GM23248 (cell line): ENCODE data around the gene RTP4. TPM values are rescaled to one million over a fixed set of nuclear protein-coding genes. Genes with fewer than 3 reads are reported as not detected.

Experiments used
- DNase-seq: peaks from one replicate; pipeline ENCODE4 v3.0.0-alpha.2; 2015
- H2AFZ ChIP-seq: fragments of 200-600 bp; sonication (generic); 2 replicates; pipeline ENCODE4 v1.6.1; 2016; ENCODE audit warnings: antibody characterized with exemption
- H3F3A ChIP-seq: fragments of 200-600 bp; sonication (generic); 2 replicates; pipeline ENCODE4 v1.6.1; 2016; ENCODE audit warnings: mild to moderate bottlenecking, antibody characterized with exemption, mixed run types; ENCODE audit not compliant: insufficient read depth
- H3K27ac ChIP-seq: fragments of 200-600 bp; sonication (generic); 2 replicates; pipeline ENCODE4 v1.5.1; 2016; ENCODE audit warnings: mild to moderate bottlenecking
- H3K27me3 ChIP-seq: fragments of 200-600 bp; sonication (generic); replicated peaks from 2 replicates; pipeline ENCODE4 v1.6.1; 2016; ENCODE audit warnings: mild to moderate bottlenecking; ENCODE audit not compliant: insufficient read depth
- H3K36me3 ChIP-seq: fragments of 200-600 bp; sonication (generic); 2 replicates; pipeline ENCODE4 v1.6.1; 2016; ENCODE audit warnings: low read depth, mild to moderate bottlenecking
- H3K4me1 ChIP-seq: fragments of 200-600 bp; sonication (generic); 2 replicates; pipeline ENCODE4 v1.6.1; 2016; ENCODE audit warnings: mild to moderate bottlenecking; ENCODE audit not compliant: insufficient read depth
- H3K4me2 ChIP-seq: fragments of 200-600 bp; sonication (generic); one replicate; pipeline ENCODE4 v1.6.1; 2016; ENCODE audit warnings: mild to moderate bottlenecking; ENCODE audit not compliant: unreplicated experiment
- H3K4me3 ChIP-seq: fragments of 200-600 bp; sonication (generic); 2 replicates; pipeline ENCODE4 v1.5.1; 2016; ENCODE audit warnings: mild to moderate bottlenecking
- H3K79me2 ChIP-seq: fragments of 200-600 bp; sonication (generic); 2 replicates; pipeline ENCODE4 v1.6.1; 2016; ENCODE audit warnings: mild to moderate bottlenecking; ENCODE audit not compliant: insufficient read depth
- H3K9ac ChIP-seq: fragments of 200-600 bp; sonication (generic); 2 replicates; pipeline ENCODE4 v1.6.1; 2016; ENCODE audit warnings: mild to moderate bottlenecking
- H3K9me2 ChIP-seq: fragments of 200-600 bp; sonication (generic); 2 replicates; pipeline ENCODE4 v1.6.1; 2016; ENCODE audit warnings: mixed run types, mild to moderate bottlenecking, moderate library complexity; ENCODE audit not compliant: insufficient read depth
- H3K9me3 ChIP-seq: fragments of 200-600 bp; sonication (generic); one replicate; pipeline ENCODE4 v1.6.1; 2017; ENCODE audit warnings: low read depth
- H4K20me1 ChIP-seq: fragments of 200-600 bp; sonication (generic); 2 replicates; pipeline ENCODE4 v1.6.0; 2016; ENCODE audit not compliant: insufficient read depth
- EZH2 ChIP-seq: fragments of 200-600 bp; sonication (generic); IDR thresholded peaks from 2 replicates; pipeline ENCODE4 v1.6.1; 2018; ENCODE audit warnings: antibody characterized with exemption, mild to moderate bottlenecking; ENCODE audit not compliant: insufficient read depth, poor library complexity, severe bottlenecking
- EZH2phosphoT487 ChIP-seq: fragments of 200-600 bp; sonication (generic); IDR thresholded peaks from 2 replicates; pipeline ENCODE4 v1.6.1; 2018; ENCODE audit warnings: antibody characterized with exemption, moderate library complexity, mild to moderate bottlenecking, low read depth; ENCODE audit not compliant: insufficient read depth
- WGBS, 2 experiments: methylation state at CpG; one replicate each; pipeline ENCODE4 v1.1.6; 2015 to 2017; ENCODE audit warnings: low lambda C conversion rate in 2 of 2, low coverage in 1 of 2; ENCODE audit errors: missing lambda C conversion rate in 2 of 2; 5-methylcytosine and 5-hydroxymethylcytosine counted together
- in situ Hi-C: fragments of 300-500 bp; cut with MboI; formaldehyde crosslinking; loops from 2 replicates; pipeline ENCODE4 v1.15.0; 2020
- polyA plus RNA-seq: library from polyadenylated mRNA; unstranded; fragments of >200 nt; fragmentation: Nextera tagmentation; extraction: Ambion mirVana; gene quantifications from 2 replicates; pipeline ENCODE4 v1.2.1, GENCODE V29; 2016
- total RNA-seq: library from RNA; depleted of rRNA; stranded (reverse); fragments of >200 nt; shearing (Covaris generic); gene quantifications from 2 replicates; pipeline ENCODE4 v1.2.3, GENCODE V29; 2014

Gene RTP4
- total and polyA plus RNA-seq, 2 experiments from 2014 or later: 0.19 to 1.4 TPM

- Histone ChIP-seq H3K4me3 (no peak overlapping the region), H3K4me1 (no peaks in the 10 kb centered on the region), H3K36me3 (no peaks in the 10 kb centered on the region), H3K9me2 (no peaks in the 10 kb centered on the region), H2AFZ (no peak overlapping the region), H3F3A (no peaks in the 10 kb centered on the region), H3K9me3 (no peaks in the 10 kb centered on the region), H3K79me2 (no peaks in the 10 kb centered on the region), H3K4me2 (no peak overlapping the region), H3K9ac (no peak overlapping the region), H3K27me3 (no peaks in the 10 kb centered on the region), H3K27ac (no peak overlapping the region), H4K20me1 (no peaks in the 10 kb centered on the region)
- WGBS, 2 experiments: 25 to 47% methylated on average over 1 of the region's 1 CpG
- TF ChIP-seq EZH2 (no peak), EZH2phosphoT487 (no peak)
- DNase-seq: no peak
- in situ Hi-C loops: no loop called here
These were observed 9.7 kb downstream of the RTP4 start for GRCh38 chr3:187377842-187378241.

GRCh38 chr3:187382609-187383151 lies 14.5 kb downstream of the RTP4 start:
- Histone ChIP-seq H3K9me3 (no peaks in the 10 kb centered on the region), H3K4me1 (no peaks in the 10 kb centered on the region), H3F3A (no peaks in the 10 kb centered on the region), H4K20me1 (no peaks in the 10 kb centered on the region), H3K79me2 (no peaks in the 10 kb centered on the region), H2AFZ (no peak overlapping the region), H3K36me3 (no peaks in the 10 kb centered on the region), H3K4me3 (no peak overlapping the region), H3K27me3 (no peaks in the 10 kb centered on the region), H3K9ac (no peak overlapping the region), H3K9me2 (no peaks in the 10 kb centered on the region), H3K4me2 (no peak overlapping the region), H3K27ac (no peak overlapping the region)
- no peak for DNase-seq
- 57% methylated on average over 8 of the region's 8 CpGs for WGBS, 2 experiments
- in situ Hi-C loops: no loop called here
- TF ChIP-seq EZH2phosphoT487: no peak
- TF ChIP-seq EZH2: no peak

- no peak overlapping the region for H3K4me3 ChIP-seq
- H3K9me3 ChIP-seq: no peaks in the 10 kb centered on the region
- no peaks in the 10 kb centered on the region for H3K9me2 ChIP-seq
- H3K36me3 ChIP-seq: no peaks in the 10 kb centered on the region
- H3K4me1 ChIP-seq: no peaks in the 10 kb centered on the region
- 66 to 70% methylated on average over 4 of the region's 4 CpGs for WGBS, 2 experiments
- H3K9ac ChIP-seq: no peak overlapping the region
- no peak overlapping the region for H3K4me2 ChIP-seq
- DNase-seq: no peak
- no peak overlapping the region for H2AFZ ChIP-seq
- H3K79me2 ChIP-seq: no peaks in the 10 kb centered on the region
- TF ChIP-seq EZH2 (no peak), EZH2phosphoT487 (no peak)
- no peaks in the 10 kb centered on the region for H3K27me3 ChIP-seq
- no peaks in the 10 kb centered on the region for H4K20me1 ChIP-seq
- H3F3A ChIP-seq: no peaks in the 10 kb centered on the region
- H3K27ac ChIP-seq: no peak overlapping the region
- in situ Hi-C loops: no loop called here
These were observed 15.1 kb downstream of the RTP4 start for GRCh38 chr3:187383246-187383645.

- no peak overlapping the region for H3K4me2 ChIP-seq
- no peak overlapping the region for H2AFZ ChIP-seq
- DNase-seq: no peak
- TF ChIP-seq EZH2 (no peak), EZH2phosphoT487 (no peak)
- H3K4me1 ChIP-seq: no peaks in the 10 kb centered on the region
- H3K9me3 ChIP-seq: no peaks in the 10 kb centered on the region
- no peaks in the 10 kb centered on the region for H3K9me2 ChIP-seq
- no peak overlapping the region for H3K27ac ChIP-seq
- no peaks in the 10 kb centered on the region for H4K20me1 ChIP-seq
- no peaks in the 10 kb centered on the region for H3K36me3 ChIP-seq
- no peaks in the 10 kb centered on the region for H3K79me2 ChIP-seq
- H3K9ac ChIP-seq: no peak overlapping the region
- H3K4me3 ChIP-seq: no peak overlapping the region
- H3F3A ChIP-seq: no peaks in the 10 kb centered on the region
- in situ Hi-C loops: no loop called here
- no peaks in the 10 kb centered on the region; the same call in 1 of the 2 replicates for H3K27me3 ChIP-seq
- WGBS, 2 experiments: 43 to 46% methylated on average over 1 of the region's 1 CpG
These were observed 17.1 kb downstream of the RTP4 start for GRCh38 chr3:187385296-187385695.

- H3K9me2 ChIP-seq: no peaks in the 10 kb centered on the region
- no peaks in the 10 kb centered on the region for H3K79me2 ChIP-seq
- H3K9ac ChIP-seq: no peak overlapping the region
- in situ Hi-C loops: no loop called here
- H3K9me3 ChIP-seq: no peaks in the 10 kb centered on the region
- no peak overlapping the region for H3K4me3 ChIP-seq
- no peaks in the 10 kb centered on the region for H3F3A ChIP-seq
- 88 to 94% methylated on average over 1 of the region's 1 CpG for WGBS, 2 experiments
- TF ChIP-seq EZH2 (no peak), EZH2phosphoT487 (no peak)
- no peaks in the 10 kb centered on the region for H3K27me3 ChIP-seq
- H4K20me1 ChIP-seq: no peaks in the 10 kb centered on the region
- no peak overlapping the region for H2AFZ ChIP-seq
- H3K4me1 ChIP-seq: no peaks in the 10 kb centered on the region
- H3K4me2 ChIP-seq: no peak overlapping the region
- no peaks in the 10 kb centered on the region for H3K36me3 ChIP-seq
- H3K27ac ChIP-seq: no peak overlapping the region
- no peak for DNase-seq
These were observed 28.5 kb downstream of the RTP4 start for GRCh38 chr3:187396661-187397060.
